HG03108 (cell line): ENCODE results near the gene ATP13A3.

Experiments used
- ATAC-seq: cut with Tn5 transposase; IDR thresholded peaks from one replicate; pipeline ENCODE4 v1.9.1; 2021; ENCODE audit warnings: moderate library complexity; ENCODE audit not compliant: unreplicated experiment

The ATP13A3 gene

GRCh38 chr3:194396539-194396858 lies 90.3 kb downstream of the ATP13A3 start:
- no peak for ATAC-seq

- no peak for ATAC-seq
Observed at GRCh38 chr3:194395778-194396538, 90.8 kb downstream of the ATP13A3 start.

GRCh38 chr3:194395212-194395611 lies 91.6 kb downstream of the ATP13A3 start:
- no peak for ATAC-seq

- no peak for ATAC-seq
Observed at GRCh38 chr3:194392576-194392975, 94.2 kb downstream of the ATP13A3 start.

DNA sequence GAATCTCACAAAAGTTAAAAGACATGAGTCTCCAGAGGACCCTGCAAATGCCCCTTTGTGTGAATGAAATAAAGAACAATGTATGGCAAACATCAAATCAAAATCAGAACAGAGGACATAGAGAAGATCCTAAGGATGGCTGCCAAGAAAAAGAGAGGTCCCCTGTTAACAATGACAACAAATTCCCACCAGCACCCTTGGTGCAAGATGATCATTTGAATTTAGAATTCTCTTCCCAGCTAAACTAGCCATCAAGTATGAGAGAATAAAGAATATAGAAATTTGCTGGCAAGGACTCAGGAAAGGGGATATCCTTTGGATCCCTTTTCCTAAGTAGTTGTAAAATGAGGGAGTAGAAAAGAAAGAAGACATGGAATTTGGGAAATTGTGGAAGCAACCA lies 96.0 kb downstream of the ATP13A3 start:
- ATAC-seq: no peak

GRCh38 chr3:194389269-194389668 lies 97.5 kb downstream of the ATP13A3 start:
- ATAC-seq: no peak

GRCh38 chr3:194387926-194388418 lies 98.8 kb downstream of the ATP13A3 start:
- no peak for ATAC-seq

DNA sequence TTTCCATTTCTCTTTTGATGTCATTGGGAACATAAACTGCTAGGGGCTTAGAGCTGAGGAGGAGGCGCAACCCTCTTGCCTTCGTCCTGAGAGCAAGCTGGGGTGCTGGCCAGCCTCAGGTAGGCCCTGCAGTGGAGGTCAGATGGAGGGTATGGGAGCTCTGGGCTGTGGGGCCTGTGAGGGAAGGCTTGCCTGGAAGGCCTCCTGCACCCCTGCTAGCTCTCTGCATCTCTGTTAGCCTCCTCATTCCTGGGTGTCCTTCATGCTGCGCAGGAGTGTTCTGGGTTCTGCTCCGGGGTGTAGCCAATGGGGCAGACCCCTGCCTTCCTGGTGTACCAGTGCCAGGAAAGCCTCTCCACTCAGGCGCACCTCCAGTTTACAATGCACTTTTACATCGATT lies 99.5 kb downstream of the ATP13A3 start:
- ATAC-seq: no peak

DNA sequence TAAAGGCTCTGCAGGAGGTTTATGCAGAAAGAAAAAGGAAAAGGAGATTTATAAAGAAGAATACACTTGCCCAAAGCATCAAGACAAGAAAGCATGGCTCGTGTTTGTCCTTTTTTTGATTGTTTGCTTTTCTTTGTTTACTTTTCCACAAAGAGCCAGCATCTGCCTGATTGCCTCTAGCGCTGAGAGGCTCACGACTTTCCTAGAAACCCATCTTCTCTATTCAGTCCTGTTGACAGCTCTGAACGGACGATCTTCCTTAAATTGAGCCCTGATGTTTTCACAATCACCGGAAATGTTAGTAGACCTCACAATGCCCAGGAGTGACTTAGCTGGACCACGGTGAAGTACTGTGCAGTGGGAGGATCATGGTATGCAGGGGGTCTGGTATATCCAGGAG lies 100.2 kb downstream of the ATP13A3 start:
- no peak for ATAC-seq

- ATAC-seq: no peak
Observed at GRCh38 chr3:194386066-194386465, 100.7 kb downstream of the ATP13A3 start.

- no peak for ATAC-seq
Observed at GRCh38 chr3:194384569-194385001, 102.2 kb downstream of the ATP13A3 start.

GRCh38 chr3:194384156-194384555 lies 102.6 kb downstream of the ATP13A3 start:
- no peak for ATAC-seq

GRCh38 chr3:194383276-194383940 lies 103.4 kb downstream of the ATP13A3 start:
- no peak for ATAC-seq

DNA sequence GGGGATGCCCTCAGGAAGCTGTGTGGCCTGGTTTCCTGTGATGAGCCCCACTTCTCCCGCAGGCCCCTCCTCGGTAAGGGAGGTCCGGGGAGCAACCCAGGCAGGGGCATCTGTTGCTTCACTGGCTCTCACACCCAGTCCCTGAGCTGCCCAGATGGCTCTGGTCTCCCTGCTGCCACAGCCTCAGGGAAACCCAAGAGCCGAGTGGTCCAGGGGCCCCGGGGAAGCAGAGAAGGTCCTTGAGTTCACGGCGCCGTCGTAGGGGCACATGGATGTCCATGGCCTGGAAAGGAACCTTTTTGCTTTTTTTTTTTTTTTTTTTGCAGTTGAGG lies 103.9 kb downstream of the ATP13A3 start:
- no peak for ATAC-seq

DNA sequence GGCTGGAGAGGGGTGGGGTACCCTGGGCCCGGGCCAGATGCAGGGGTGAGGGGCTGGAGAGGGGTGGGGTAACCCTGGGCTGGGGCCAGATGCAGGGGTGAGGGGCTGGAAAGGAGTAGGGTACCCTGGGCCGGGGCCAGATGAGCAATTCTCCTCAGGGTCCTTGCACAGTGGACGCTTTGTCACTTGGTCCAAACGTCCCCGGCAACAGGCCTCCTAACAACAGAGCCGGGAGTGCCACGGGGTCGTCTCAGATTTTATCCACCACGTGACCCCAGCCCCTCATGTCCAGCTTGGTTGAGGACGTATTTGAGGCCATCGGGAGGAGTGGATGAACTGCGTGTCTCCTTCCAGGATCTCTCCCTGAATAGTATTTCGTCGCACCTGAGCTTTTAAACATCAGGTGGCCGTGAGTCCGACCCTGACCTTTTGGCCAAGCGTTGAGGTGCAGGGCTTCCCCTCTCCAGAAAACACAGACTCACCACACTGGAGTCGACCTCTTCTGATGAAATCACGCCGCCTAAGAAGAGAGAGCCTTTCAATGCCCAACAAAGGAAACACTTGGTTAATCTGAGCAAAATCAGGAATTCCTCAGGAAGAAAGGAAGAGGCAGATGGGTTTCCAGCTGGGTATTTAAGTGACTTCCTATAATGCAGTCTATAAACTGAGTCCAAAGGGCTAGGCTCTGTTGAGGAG lies 104.5 kb downstream of the ATP13A3 start:
- no peak for ATAC-seq

DNA sequence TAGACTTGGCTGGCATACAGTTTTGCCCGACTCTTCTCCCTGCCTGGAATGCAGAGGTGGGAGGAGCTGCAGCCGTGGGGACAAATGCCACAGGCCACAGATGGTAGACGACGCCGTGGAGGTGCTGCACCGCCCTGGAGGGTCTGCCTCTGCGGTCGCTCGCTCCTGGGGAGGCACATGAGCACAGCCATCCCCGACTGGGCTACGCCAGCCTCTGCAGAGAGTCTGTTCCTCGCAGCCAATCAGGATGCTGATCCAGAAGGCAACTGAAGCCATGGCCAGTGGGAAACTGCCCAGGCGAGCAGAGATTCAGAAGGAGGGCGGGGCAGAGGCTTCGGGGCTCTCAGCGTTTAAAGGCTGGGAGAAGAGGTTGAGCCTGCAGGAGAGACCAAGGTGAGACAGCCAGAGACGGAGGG lies 105.3 kb downstream of the ATP13A3 start:
- no peak for ATAC-seq

GRCh38 chr3:194380326-194380725 lies 106.5 kb downstream of the ATP13A3 start:
- ATAC-seq: no peak

DNA sequence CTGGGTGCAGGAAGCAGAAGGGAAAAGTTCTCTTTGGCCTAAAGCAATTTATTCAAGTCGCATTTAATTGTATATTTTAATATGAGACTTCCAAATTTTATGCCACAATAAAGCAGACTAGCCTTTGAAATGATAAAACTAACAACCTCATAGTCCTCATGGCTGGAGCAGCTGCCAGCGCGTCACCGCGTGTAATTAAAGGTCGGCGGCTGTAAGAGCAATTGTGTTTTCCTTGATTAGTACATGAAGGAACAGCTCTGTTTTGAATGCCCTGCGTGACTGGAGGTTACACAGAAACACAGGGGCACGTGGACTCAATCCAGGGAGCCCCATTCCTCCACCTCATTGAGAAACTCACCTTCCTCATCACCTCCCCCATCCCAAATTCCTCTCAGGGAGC lies 107.2 kb downstream of the ATP13A3 start:
- ATAC-seq: no peak

GRCh38 chr3:194379231-194379630 lies 107.6 kb downstream of the ATP13A3 start:
- ATAC-seq: no peak

DNA sequence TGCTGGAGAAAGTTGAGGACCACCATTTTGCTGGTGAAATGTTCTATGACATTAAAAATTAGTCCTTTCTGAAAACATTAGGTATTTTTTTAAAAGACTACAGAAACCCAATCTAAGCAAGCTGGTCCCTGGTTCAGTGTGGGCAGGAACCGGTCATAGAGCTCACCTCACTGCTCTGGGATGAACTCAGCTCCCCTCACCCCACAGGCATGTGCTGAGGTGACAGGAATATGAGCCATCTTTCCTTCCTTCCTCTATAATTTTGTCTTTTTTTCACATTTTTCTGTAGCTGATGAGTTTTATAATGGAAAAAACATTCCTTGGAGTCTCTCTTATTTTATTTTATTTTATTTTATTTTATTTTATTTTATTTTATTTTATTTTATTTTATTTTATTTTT lies 109.1 kb downstream of the ATP13A3 start:
- ATAC-seq: no peak

DNA sequence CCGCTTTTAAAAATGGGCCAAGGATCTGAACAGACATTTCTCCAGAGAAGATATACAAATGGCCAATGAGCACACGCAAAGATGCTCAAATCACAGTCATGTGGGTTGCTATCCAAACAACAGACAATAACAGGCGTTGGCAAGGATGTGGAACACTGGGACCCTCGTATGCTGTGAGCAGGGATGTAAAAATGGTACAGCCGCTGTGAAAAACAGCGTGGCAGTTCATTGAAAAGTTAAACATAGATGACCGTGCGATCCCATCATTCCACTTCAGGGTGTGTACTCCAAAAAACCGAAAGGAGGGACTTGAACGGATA lies 110.6 kb downstream of the ATP13A3 start:
- ATAC-seq: no peak
